ENCODE data around the gene ZC3H10. TPM values are rescaled to one million over a fixed set of nuclear protein-coding genes. Genes with fewer than 3 reads are reported as not detected.

The ZC3H10 gene
- total and polyA plus RNA-seq, 2 of the 8 experiments (the other 6 are each of a cell fraction or from before 2014, with no cell fraction given), result 4.0 to 11.2 TPM

GRCh38 chr12:56121204-56121870 is 3.3 kb downstream of the ZC3H10 start:
- H2BK120ac ChIP-seq (replicated peaks; ENCODE audit: low read depth, low read length), result no peak overlapping the region
- no peak overlapping the region for H2BK20ac ChIP-seq (ENCODE audit: low read length)
- no peak for FAIRE-seq
- TF ChIP-seq FOSL1 (IDR thresholded peaks at IDR 0.05; ENCODE audit: insufficient read depth, low read depth, low read length), result no peak
- no peak for TF ChIP-seq GABPA (IDR thresholded peaks at IDR 0.05; ENCODE audit: borderline replicate concordance, insufficient read depth, low read length)
- TF ChIP-seq CTBP2 (IDR thresholded peaks at IDR 0.05; ENCODE audit: borderline replicate concordance, insufficient read depth, insufficient read length, low read length), result no peak
- TF ChIP-seq SIX5 (IDR thresholded peaks at IDR 0.05; ENCODE audit: low read depth, low read length), result no peak
- no peak for TF ChIP-seq EGR1 (IDR thresholded peaks at IDR 0.05; ENCODE audit: borderline replicate concordance, low read depth, low read length)
- TF ChIP-seq BACH1 (IDR thresholded peaks at IDR 0.05; ENCODE audit: low read length), result no peak
- TF ChIP-seq TCF12 (IDR thresholded peaks at IDR 0.05; ENCODE audit: low read depth, low read length), result no peak
- no peak for TF ChIP-seq KDM4A (IDR thresholded peaks at IDR 0.05; ENCODE audit: low read depth, low read length, severe bottlenecking)
- TF ChIP-seq PHF8 (conservative IDR thresholded peaks at IDR 0.05; ENCODE audit: low read depth, low read length), result no peak
- TF ChIP-seq TEAD4 (IDR thresholded peaks at IDR 0.05; ENCODE audit: low read depth, low read length), result no peak
- no peak for TF ChIP-seq POU5F1 (IDR thresholded peaks at IDR 0.05; ENCODE audit: low read depth, low read length)
- TF ChIP-seq SIN3A (conservative IDR thresholded peaks at IDR 0.05 in 1 of 2, IDR thresholded peaks at IDR 0.05 in 1 of 2; ENCODE audit: low read depth in 1 of 2, low read length in 2 of 2), result no peak

More at GRCh38 chr12:56121204-56121870, 3.3 kb downstream of the ZC3H10 start:
- ChIA-PET POLR2A (ENCODE audit: partially characterized antibody) (interaction anchor here (1.3 to 7.1 kb wide), 3 partner anchors 11 to 115 kb away, joined by 3 to 267 read pairs (median 4); partner anchors contain the start of gene PA2G4), CTCF (ENCODE audit: partially characterized antibody) (interaction anchor here (0.6 to 5.3 kb wide), 7 partner anchors 8 to 1493 kb away, joined by 3 to 47 read pairs (median 22); partner anchors contain the start of genes ESYT1, MYL6B and RNF41)
- peaks cover 0 to 10% (median 7%) of the 10 kb centered on the region in 4 experiments; a peak in 5 of 7 replicates for H3K4me1 ChIP-seq (replicated peaks in 1 of 4; ENCODE audit: control insufficient read depth in 3 of 4, insufficient read depth in 4 of 4, low read length in 3 of 4)
- no peak overlapping the region for H4K91ac ChIP-seq (replicated peaks; ENCODE audit: insufficient read length, low read length)
- H3K14ac ChIP-seq (ENCODE audit: insufficient read length), result no peak overlapping the region
- no peak overlapping the region for H2AFZ ChIP-seq (ENCODE audit: low read length)
- peaks cover 10% of the 10 kb centered on the region for H3K23me2 ChIP-seq (ENCODE audit: low read depth, low read length)
- no peak overlapping the region for H2BK15ac ChIP-seq (ENCODE audit: low read length)
- H3K9me3 ChIP-seq (ENCODE audit: insufficient read depth in 2 of 2, low read depth in 1 of 2, low read length in 1 of 2), result no peaks in the 10 kb centered on the region
- H2BK5ac ChIP-seq (ENCODE audit: low read depth, low read length), result no peak overlapping the region
- no peak overlapping the region for H4K5ac ChIP-seq (ENCODE audit: insufficient read length, low read depth, low read length)
- no peak overlapping the region for H3K4me2 ChIP-seq (ENCODE audit: insufficient read depth in 1 of 2, low read depth in 2 of 2, low read length in 2 of 2)
- H3K23ac ChIP-seq (ENCODE audit: insufficient read length), result no peak overlapping the region
- no peak overlapping the region for H2BK12ac ChIP-seq (ENCODE audit: low read depth, low read length)
- H3K79me1 ChIP-seq (ENCODE audit: low read depth, low read length), result no peaks in the 10 kb centered on the region; the same call in 1 of the 2 replicates
- peaks cover 3 to 13% of the 10 kb centered on the region in 2 experiments; a peak in 3 of 4 replicates for H3K79me2 ChIP-seq (ENCODE audit: control insufficient read depth in 1 of 2, insufficient read depth in 2 of 2, low read length in 2 of 2)
- peak overlapping the region; percentile 4; the same call in 1 of the 2 replicates for H4K8ac ChIP-seq (ENCODE audit: extremely low read depth, insufficient read depth, low read length)
- no peak overlapping the region for H3K9ac ChIP-seq (replicated peaks in 1 of 4; ENCODE audit: extremely low read depth in 1 of 4, low read depth in 3 of 4, low read length in 3 of 4)
- DNase-seq (ENCODE audit: low read depth in 1 of 2, low spot score in 2 of 2), result no peak
- peaks cover 0 to 19% (median 7%) of the 10 kb centered on the region in 4 experiments; a peak in 7 of 8 replicates for H3K36me3 ChIP-seq (ENCODE audit: control insufficient read depth in 2 of 4, insufficient read depth in 4 of 4, low read length in 3 of 4)
- H3K4me3 ChIP-seq (ENCODE audit: extremely low read depth in 1 of 4, insufficient read depth in 2 of 4, low read depth in 3 of 4, low read length in 4 of 4), result no peak overlapping the region
- H3K18ac ChIP-seq (ENCODE audit: extremely low read depth, low read length), result no peak overlapping the region
- no peak overlapping the region for H2AK5ac ChIP-seq (ENCODE audit: low read depth, low read length)
- H3K56ac ChIP-seq (replicated peaks; ENCODE audit: insufficient read length, low read depth, low read length), result no peak overlapping the region
- H3K27me3 ChIP-seq (replicated peaks in 1 of 4; ENCODE audit: control insufficient read depth in 3 of 4, extremely low read depth in 1 of 4, insufficient read depth in 3 of 4, low read length in 3 of 4), result no peaks in the 10 kb centered on the region
- 93% methylated on average over 11 of the region's 11 CpGs; no CpG with 5 or more reads in 1 of the 2 experiments for WGBS, 2 experiments (ENCODE audit: extremely low coverage in 1 of 2, insufficient coverage in 1 of 2, insufficient read length in 1 of 2, insufficient replicate concordance in 2 of 2, low coverage in 1 of 2, low lambda C conversion rate in 2 of 2, missing lambda C conversion rate in 1 of 2)
- H3K27ac ChIP-seq (ENCODE audit: low read depth, low read length), result no peak overlapping the region
- H4K20me1 ChIP-seq (replicated peaks in 1 of 2; ENCODE audit: control insufficient read depth in 1 of 2, insufficient read depth in 2 of 2, low read length in 2 of 2), result peaks cover 0 to 3% of the 10 kb centered on the region in 2 experiments
- no peak overlapping the region for H3K4ac ChIP-seq (replicated peaks; ENCODE audit: insufficient read length, low read depth, low read length)

Measured in H1 (cell line).